ENCODE data around the gene NOC2L.
A peak's percentile ranks its signal among the peaks of the same experiment; 100 is the strongest.

- TF ChIP-seq EZH2 (IDR thresholded peaks at IDR 0.05; ENCODE audit: low read length) (peak; percentile 43), CTCF (optimal IDR thresholded peaks at IDR 0.05 in 1 of 3, IDR thresholded peaks at IDR 0.05 in 1 of 3, conservative IDR thresholded peaks at IDR 0.05 in 1 of 3; ENCODE audit: extremely low read depth in 1 of 3, insufficient read depth in 2 of 3, low read length in 3 of 3) (no peak)
These were observed 48.0 kb downstream of the NOC2L start for GRCh38 chr1:910881-911721.

Measured in keratinocyte (primary cell).